Cardiac muscle cell (in vitro differentiated cells and primary cell): ENCODE results near the gene MYO15A. TPM values are rescaled to one million over a fixed set of nuclear protein-coding genes. Genes with fewer than 3 reads are reported as not detected.

ENCODE experiments used
- DNase-seq, 2 donors: peaks; one replicate each; pipeline versions ENCODE4 v3.0.0 to v3.0.0-alpha.2; 2010 to 2017; ENCODE audit warnings: low read depth in 1 of 2, low spot score in 1 of 2
- H3K27ac ChIP-seq: fragments of 200-600 bp; sonication (generic); 2 replicates; pipeline ENCODE4 v1.5.1; 2016
- H3K27me3 ChIP-seq: fragments of 200-600 bp; sonication (generic); 2 replicates; pipeline ENCODE4 v1.6.0; 2016; ENCODE audit warnings: control low read depth
- H3K36me3 ChIP-seq: fragments of 200-600 bp; sonication (generic); 2 replicates; pipeline ENCODE4 v1.5.1; 2016; ENCODE audit warnings: control low read depth
- H3K4me1 ChIP-seq: fragments of 200-600 bp; sonication (generic); 2 replicates; pipeline ENCODE4 v1.8.1; 2017; ENCODE audit warnings: low read depth, mild to moderate bottlenecking, mixed run types
- H3K4me3 ChIP-seq: fragments of 200-600 bp; sonication (generic); 2 replicates; pipeline ENCODE4 v1.5.1; 2016; ENCODE audit warnings: mild to moderate bottlenecking
- H3K9me3 ChIP-seq: fragments of 200-600 bp; sonication (generic); 2 replicates; pipeline ENCODE4 v1.5.1; 2017; ENCODE audit warnings: low read depth, mild to moderate bottlenecking, control low read depth
- polyA plus RNA-seq: library from polyadenylated mRNA; unstranded; fragments of >200 nt; fragmentation: Nextera tagmentation; extraction: Ambion mirVana; gene quantifications from 2 replicates; pipeline ENCODE4 v1.2.1, GENCODE V29; 2016
- total RNA-seq: library from RNA; depleted of rRNA; stranded (reverse); fragments of >200 nt; gene quantifications from 2 replicates; pipeline ENCODE4 v1.2.3, GENCODE V29; 2016
- TF ChIP-seq, protein P1 (sequence below): IDR thresholded peaks from 2 replicates; pipeline ENCODE4 v1.5.1; 2012; ENCODE audit warnings: low read depth, mild to moderate bottlenecking, low read length

The MYO15A gene
- total and polyA plus RNA-seq, 2 experiments from 2014 or later, result 3.9 to 4.9 TPM

DNA sequence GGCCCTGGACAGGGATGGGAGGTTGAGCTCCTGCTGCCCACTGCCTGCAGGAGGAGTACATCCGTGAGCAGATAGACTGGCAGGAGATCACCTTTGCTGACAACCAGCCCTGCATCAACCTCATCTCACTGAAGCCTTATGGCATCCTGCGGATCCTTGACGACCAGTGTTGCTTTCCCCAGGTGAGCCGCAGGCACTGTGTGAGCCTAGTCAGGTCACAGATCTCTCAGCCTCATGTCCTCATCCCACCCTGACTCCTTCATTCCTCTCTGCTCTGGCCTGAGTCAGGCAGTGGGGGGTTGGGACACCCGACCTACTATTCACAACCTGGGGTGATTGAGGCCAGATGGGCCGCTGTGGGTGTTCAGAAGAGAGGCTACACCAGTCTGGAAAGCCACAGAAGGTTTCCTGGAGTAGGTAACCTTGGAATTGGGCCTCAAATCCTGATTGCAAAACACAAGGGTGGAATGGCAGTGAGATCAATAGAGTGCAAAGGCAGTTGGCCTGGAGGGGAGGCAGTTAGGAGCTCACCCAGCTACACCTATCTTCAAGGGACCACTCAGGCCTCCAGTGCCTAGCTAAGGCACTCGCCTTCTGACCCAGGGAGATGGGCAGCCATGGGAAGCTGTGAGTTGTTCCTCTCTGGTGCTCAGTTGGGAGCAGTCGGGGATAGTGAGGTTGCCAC lies 29.7 kb downstream of the MYO15A start:
- no peaks in the 10 kb centered on the region for H3K9me3 ChIP-seq
- no peaks in the 10 kb centered on the region for H3K36me3 ChIP-seq
- no peak overlapping the region for H3K27ac ChIP-seq
- no peaks in the 10 kb centered on the region for H3K4me1 ChIP-seq
- H3K4me3 ChIP-seq, result no peak overlapping the region
- DNase-seq, result no peak
- no peaks in the 10 kb centered on the region for H3K27me3 ChIP-seq
- TF ChIP-seq, protein P1, sequence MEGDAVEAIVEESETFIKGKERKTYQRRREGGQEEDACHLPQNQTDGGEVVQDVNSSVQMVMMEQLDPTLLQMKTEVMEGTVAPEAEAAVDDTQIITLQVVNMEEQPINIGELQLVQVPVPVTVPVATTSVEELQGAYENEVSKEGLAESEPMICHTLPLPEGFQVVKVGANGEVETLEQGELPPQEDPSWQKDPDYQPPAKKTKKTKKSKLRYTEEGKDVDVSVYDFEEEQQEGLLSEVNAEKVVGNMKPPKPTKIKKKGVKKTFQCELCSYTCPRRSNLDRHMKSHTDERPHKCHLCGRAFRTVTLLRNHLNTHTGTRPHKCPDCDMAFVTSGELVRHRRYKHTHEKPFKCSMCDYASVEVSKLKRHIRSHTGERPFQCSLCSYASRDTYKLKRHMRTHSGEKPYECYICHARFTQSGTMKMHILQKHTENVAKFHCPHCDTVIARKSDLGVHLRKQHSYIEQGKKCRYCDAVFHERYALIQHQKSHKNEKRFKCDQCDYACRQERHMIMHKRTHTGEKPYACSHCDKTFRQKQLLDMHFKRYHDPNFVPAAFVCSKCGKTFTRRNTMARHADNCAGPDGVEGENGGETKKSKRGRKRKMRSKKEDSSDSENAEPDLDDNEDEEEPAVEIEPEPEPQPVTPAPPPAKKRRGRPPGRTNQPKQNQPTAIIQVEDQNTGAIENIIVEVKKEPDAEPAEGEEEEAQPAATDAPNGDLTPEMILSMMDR, result no peak

DNA sequence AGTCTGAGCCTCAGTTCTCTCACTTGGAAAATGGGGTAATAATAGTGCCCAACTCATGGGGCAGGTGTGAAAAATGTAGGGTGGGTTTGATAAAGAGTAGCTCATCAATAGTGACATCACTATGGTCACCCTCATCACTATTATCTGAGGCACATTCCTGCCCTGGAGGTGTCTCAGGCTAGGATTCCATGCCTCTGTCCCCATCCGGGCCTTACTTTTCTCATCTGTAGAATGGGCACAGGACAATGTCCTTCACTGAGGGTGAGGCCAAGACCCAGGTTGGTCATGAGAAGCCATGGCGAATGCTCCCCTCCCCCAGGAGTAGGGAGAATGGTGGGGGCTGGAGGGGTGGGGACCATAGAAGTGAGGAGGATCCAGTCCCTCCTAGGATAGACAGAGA lies 30.5 kb downstream of the MYO15A start:
- Histone ChIP-seq H3K4me1 (no peaks in the 10 kb centered on the region), H3K36me3 (no peaks in the 10 kb centered on the region), H3K9me3 (no peaks in the 10 kb centered on the region), H3K27me3 (no peaks in the 10 kb centered on the region), H3K27ac (no peak overlapping the region), H3K4me3 (no peak overlapping the region)
- DNase-seq, result no peak
- TF ChIP-seq, protein P1, result no peak

DNA sequence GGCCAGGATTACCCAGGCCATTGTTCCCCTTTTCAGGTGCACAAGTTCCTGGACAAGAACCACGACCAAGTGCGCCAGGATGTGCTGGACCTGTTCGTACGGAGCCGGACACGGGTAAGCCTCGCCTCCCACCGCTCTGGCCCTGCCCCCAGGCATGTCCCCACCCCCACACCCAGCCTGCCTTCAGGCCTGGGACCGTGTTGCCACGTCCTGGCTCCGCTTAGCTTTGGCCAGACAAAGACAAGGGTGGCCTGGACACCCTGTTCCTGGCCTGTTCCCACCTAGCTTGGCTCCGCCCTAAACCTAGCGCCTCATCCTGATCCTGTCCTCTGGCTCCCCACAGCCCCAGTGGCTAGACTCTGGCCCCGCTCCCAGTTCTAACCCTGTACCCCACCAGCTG lies 30.9 kb downstream of the MYO15A start:
- H3K4me3 ChIP-seq, result no peak overlapping the region
- no peak for DNase-seq
- TF ChIP-seq, protein P1, result no peak
- no peaks in the 10 kb centered on the region for H3K4me1 ChIP-seq
- no peaks in the 10 kb centered on the region for H3K36me3 ChIP-seq
- H3K9me3 ChIP-seq, result no peaks in the 10 kb centered on the region
- no peak overlapping the region for H3K27ac ChIP-seq
- no peaks in the 10 kb centered on the region for H3K27me3 ChIP-seq

DNA sequence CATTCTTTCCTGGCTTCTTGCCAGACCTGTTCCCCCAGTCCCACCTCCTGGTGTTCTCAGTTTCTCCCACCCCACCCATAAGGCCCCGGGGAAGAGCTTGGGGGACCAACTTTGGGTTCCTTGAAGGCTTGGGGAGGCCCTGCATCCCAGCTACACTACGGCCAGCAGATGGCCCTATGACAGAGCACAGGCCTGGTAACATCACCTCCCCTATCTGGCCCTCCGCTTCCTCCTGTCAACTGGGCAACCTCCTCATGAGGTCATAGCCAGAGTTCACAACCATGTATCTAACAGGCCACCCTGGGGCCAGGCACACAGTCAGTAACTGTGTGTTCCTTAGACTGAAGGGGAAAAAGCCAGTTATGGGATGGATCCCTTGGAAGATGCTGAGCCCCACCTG lies 31.4 kb downstream of the MYO15A start:
- no peaks in the 10 kb centered on the region for H3K27me3 ChIP-seq
- H3K27ac ChIP-seq, result no peak overlapping the region
- TF ChIP-seq, protein P1, result peak; percentile 47
- no peaks in the 10 kb centered on the region for H3K9me3 ChIP-seq
- H3K36me3 ChIP-seq, result no peaks in the 10 kb centered on the region
- DNase-seq, result peak in 1 of 2 donors; percentile 36
- H3K4me1 ChIP-seq, result no peaks in the 10 kb centered on the region
- no peak overlapping the region for H3K4me3 ChIP-seq

DNA sequence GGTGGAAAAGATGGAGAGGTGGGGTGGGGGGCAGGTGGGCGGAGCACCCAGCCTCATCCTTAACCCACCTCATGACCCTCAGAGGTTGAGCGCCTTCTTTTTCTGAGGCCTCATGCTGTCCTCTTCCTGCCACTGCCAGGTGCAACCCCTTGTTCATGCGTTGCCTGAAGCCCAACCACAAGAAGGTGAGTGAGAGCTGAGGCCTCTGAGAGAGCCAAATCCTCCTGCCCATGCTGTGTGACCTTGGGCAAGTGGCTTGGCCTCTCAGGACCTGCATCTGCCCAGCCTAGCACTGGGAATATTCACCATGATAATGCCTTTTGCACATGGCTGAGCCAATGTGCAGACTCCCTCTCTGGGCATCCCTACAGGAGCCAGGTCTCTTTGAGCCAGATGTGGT lies 32.1 kb downstream of the MYO15A start:
- no peak for DNase-seq
- Histone ChIP-seq H3K27ac (no peak overlapping the region), H3K4me1 (no peaks in the 10 kb centered on the region)

More for the DNA sequence above, 32.1 kb downstream of the MYO15A start:
- Histone ChIP-seq H3K36me3 (no peaks in the 10 kb centered on the region), H3K27me3 (no peaks in the 10 kb centered on the region), H3K4me3 (no peak overlapping the region), H3K9me3 (no peaks in the 10 kb centered on the region)
- TF ChIP-seq, protein P1, result no peak
